Ovary (tissue), 3 donors: ENCODE results near the gene CFAP251.

Experiments
- CTCF ChIP-seq, 3 donors: fragments of 450-650 bp in 2 of 3; fragments of 200-600 bp in 1 of 3; IDR thresholded peaks; one replicate each; pipeline versions ENCODE4 v1.5.1 to v1.8.0; 2016 to 2022; ENCODE audit warnings: antibody characterized with exemption in 3 of 3, mild to moderate bottlenecking in 1 of 3
- POLR2A ChIP-seq: fragments of 450-650 bp; IDR thresholded peaks from one replicate; pipeline ENCODE4 v1.6.1; 2017; ENCODE audit warnings: antibody characterized with exemption, mild to moderate bottlenecking, moderate library complexity
- donor health status: DM: no; HTN: no; CAD: no.

GRCh38 chr12:122018457-122018856, 100.1 kb downstream of the CFAP251 start:
- no peak for TF ChIP-seq POLR2A
- no peak for TF ChIP-seq CTCF (IDR thresholded peaks at IDR 0.05)
